HUES6 (cell line): Measurements from ENCODE around the gene PRTN3.
"Not testable (repeated sequence)": the region's sequence is repeated elsewhere in the genome, so short reads cannot be mapped to it uniquely, and the experiment has no call there.

Source experiments
- H3K27ac ChIP-seq: 2 replicates; pipeline ENCODE4 v1.7.0; 2013; ENCODE audit warnings: low read depth, mild to moderate bottlenecking, low read length, inconsistent platforms
- H3K27me3 ChIP-seq: 2 replicates; pipeline ENCODE4 v1.6.1; 2013; ENCODE audit warnings: low read length; ENCODE audit not compliant: control insufficient read depth, insufficient read depth
- H3K36me3 ChIP-seq: 2 replicates; pipeline ENCODE4 v1.6.1; 2013; ENCODE audit warnings: low read length; ENCODE audit not compliant: control insufficient read depth, insufficient read depth
- H3K4me1 ChIP-seq: 2 replicates; pipeline ENCODE4 v1.6.1; 2013; ENCODE audit warnings: low read length; ENCODE audit not compliant: control insufficient read depth, insufficient read depth
- H3K4me3 ChIP-seq: 2 replicates; pipeline ENCODE4 v1.5.1; 2013; ENCODE audit warnings: low read depth, low read length
- H3K9ac ChIP-seq: one replicate; pipeline ENCODE4 v1.6.1; 2013; ENCODE audit warnings: mild to moderate bottlenecking, low read length
- H3K9me3 ChIP-seq: 2 replicates; pipeline ENCODE4 v1.6.1; 2013; ENCODE audit warnings: low read depth, low read length; ENCODE audit not compliant: control insufficient read depth, insufficient read depth

Gene PRTN3

DNA sequence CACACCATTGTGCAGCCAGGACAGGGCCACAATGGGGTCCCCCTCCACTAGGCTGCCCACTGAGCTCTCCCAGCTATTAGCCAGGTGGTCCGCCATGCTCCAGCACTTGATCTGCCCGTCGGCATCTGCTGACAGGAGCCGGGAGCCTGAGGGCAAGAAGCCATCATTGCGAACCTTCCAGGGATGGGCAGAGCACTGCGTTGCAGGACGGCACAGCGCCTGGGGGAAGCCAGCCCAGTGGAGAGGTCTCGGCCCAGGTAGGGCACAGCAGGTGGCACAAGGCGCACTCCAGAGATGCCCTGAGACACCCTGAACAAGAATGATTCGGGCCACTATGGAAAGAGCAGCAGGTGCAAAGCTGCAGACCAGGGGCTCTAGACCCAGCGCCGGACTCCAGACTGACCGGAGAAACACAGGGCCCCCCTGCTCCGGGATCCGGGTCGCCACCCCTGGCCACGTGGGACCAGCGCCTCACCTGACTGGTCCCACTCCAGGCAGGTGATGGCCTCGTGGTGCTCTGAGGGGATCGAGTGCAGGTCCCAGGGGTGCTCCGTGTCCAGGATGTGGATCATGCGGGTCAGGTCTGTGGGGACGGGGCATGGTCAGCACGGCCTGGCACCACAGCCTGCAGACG, 49.0 kb downstream of the PRTN3 start:
- Histone ChIP-seq H3K9ac (no peak overlapping the region), H3K27me3 (no peaks in the 10 kb centered on the region), H3K4me3 (no peak overlapping the region), H3K27ac (no peak overlapping the region), H3K36me3 (peaks cover 52% of the 10 kb centered on the region), H3K4me1 (no peaks in the 10 kb centered on the region), H3K9me3 (no peaks in the 10 kb centered on the region)

DNA sequence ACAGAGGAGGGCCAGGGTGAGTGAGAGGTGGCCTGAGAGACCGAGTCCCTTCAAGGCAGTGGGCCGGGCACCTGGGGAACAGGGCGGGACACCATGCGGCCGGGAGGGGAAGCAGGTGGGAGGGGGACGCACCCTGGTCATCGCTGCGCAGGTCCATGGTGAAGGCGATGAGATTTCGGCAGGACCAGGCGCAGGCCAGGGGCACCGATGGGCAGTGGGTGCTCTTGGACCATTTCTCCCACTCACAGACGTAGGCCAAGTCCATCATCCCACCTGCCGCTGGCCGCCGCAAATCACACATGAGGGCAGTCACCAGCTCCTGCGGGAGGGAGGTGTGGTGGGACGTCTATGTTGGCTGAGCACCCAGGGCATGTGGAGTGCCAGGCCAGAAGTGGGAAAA, 50.0 kb downstream of the PRTN3 start:
- no peaks in the 10 kb centered on the region for H3K27me3 ChIP-seq
- peaks cover 5% of the 10 kb centered on the region; the same call in 1 of the 2 replicates for H3K4me1 ChIP-seq
- no peak overlapping the region for H3K9ac ChIP-seq
- peaks cover 42% of the 10 kb centered on the region for H3K36me3 ChIP-seq
- H3K4me3 ChIP-seq: no peak overlapping the region
- no peaks in the 10 kb centered on the region for H3K9me3 ChIP-seq
- no peak overlapping the region for H3K27ac ChIP-seq

DNA sequence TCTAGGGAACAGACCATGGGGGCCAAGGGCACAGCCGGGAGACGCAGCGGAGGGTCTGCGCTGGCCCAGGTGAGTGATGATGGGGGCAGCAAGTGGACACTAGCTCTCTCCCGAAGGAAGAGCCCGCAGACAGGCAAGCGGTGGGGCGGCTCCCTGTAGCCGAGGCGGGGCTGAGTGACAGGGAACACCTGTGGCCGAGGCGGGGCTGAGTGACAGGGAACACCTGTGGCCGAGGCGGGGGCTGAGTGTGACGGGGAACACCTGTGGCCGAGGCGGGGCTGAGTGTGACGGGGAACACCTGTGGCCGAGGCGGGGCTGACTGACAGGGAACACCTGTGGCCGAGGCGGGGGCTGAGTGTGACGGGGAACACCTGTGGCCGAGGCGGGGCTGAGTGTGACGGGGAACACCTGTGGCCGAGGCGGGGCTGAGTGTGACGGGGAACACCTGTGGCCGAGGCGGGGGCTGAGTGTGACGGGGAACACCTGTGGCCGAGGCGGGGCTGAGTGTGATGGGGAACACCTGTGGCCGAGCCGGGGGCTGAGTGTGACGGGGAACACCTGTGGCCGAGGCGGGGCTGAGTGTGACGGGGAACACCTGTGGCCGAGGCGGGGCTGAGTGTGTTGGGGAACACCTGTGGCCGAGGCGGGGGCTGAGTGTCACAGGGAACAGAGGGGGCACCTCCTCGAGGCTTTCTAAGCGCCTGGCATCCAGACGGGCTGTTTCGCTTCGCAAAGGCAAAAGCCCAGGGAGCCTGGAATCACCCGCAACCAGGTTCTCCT, 50.8 kb downstream of the PRTN3 start:
- H3K27me3 ChIP-seq, H3K4me1 ChIP-seq, H3K9me3 ChIP-seq, H3K27ac ChIP-seq: not testable (repeated sequence)
- H3K36me3 ChIP-seq: peaks cover 35% of the 10 kb centered on the region
- H3K4me3 ChIP-seq: peak overlapping the region; percentile 92
- peak overlapping the region; percentile 48 for H3K9ac ChIP-seq

DNA sequence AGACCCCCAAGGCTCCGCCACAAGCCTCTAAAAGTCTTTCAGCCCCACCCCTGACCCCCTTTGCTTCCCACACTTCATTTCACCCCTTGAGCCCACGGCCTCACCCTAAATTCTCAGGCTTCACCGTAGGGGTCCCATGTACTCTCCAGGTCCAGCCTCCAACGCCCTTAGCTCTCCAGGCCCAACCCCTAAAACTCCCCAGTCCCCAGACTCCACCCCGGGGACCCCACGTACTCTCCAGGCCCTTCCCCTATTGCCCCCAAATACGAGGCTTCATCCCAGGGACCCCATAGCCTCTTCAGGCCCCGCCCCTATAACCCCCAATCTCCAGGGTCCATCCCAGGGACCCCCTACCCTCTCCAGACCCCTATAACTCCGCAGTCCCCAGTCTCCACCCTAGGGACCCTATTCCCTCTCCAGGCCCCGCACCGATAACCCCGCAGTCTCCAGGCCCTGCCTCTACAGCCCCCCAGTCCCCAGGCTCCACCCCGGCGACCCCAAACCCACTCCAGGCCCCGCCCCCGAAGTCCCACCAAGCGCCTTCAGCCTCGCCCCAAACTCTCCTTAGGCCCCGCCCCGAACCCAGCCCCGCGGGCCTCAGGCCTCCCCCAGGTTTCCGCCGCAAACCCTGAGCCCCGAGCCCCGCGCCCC, 51.6 kb downstream of the PRTN3 start:
- no peaks in the 10 kb centered on the region for H3K27me3 ChIP-seq
- H3K4me3 ChIP-seq: peak overlapping the region; percentile 92
- H3K27ac ChIP-seq: no peak overlapping the region
- H3K4me1 ChIP-seq: peaks cover 5% of the 10 kb centered on the region; the same call in 1 of the 2 replicates
- no peaks in the 10 kb centered on the region for H3K9me3 ChIP-seq
- peaks cover 30% of the 10 kb centered on the region for H3K36me3 ChIP-seq
- H3K9ac ChIP-seq: peak overlapping the region; percentile 48

DNA sequence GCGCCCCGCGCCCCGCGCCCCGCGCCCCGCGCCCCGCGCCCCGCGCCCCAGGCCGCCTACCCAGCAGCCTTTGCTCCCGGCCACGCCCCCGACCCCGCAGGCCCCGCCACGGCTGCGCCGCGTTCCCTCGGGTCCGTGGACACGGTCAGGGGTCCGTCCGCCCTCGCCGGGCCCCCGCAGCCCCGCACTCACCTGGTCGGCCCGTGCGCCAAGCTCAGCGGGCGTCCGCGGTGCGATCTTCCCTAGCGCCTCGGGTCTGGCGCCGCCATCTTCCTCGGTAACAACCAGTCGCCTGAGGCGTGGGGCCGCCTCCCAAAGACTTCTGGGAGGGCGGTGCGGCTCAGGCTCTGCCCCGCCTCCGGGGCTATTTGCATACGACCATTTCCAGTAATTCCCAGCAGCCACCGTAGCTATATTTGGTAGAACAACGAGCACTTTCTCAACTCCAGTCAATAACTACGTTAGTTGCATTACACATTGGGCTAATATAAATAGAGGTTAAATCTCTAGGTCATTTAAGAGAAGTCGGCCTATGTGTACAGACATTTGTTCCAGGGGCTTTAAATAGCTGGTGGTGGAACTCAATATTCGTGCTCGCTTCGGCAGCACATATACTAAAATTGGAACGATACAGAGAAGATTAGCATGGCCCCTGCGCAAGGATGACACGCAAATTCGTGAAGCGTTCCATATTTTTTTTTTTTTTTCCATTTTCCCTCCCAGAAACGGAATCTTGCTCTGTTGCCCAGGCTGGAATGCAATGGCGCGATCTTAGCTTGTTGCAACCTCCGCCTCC, 52.3 kb downstream of the PRTN3 start, which contains the start of the genes MED16 and RNU6-9:
MED16 (minus strand) TSS at position 294 of the 796 bp plus-strand sequence. CDS start 2,056 bp downstream, outside the sequence.
RNU6-9 (plus strand) TSS at position 591 of the 796 bp plus-strand sequence.
- H3K27me3 ChIP-seq: no peaks in the 10 kb centered on the region
- peak within 1 kb of the TSS; percentile 97 for H3K27ac ChIP-seq
- no peaks in the 10 kb centered on the region for H3K9me3 ChIP-seq
- H3K9ac ChIP-seq: peak within 1 kb of the TSS; percentile 91
- peak within 1 kb of the TSS; percentile 92 for H3K4me3 ChIP-seq
- H3K36me3 ChIP-seq: peaks cover 27% of the 10 kb centered on the region
- H3K4me1 ChIP-seq: peaks cover 5% of the 10 kb centered on the region; the same call in 1 of the 2 replicates

DNA sequence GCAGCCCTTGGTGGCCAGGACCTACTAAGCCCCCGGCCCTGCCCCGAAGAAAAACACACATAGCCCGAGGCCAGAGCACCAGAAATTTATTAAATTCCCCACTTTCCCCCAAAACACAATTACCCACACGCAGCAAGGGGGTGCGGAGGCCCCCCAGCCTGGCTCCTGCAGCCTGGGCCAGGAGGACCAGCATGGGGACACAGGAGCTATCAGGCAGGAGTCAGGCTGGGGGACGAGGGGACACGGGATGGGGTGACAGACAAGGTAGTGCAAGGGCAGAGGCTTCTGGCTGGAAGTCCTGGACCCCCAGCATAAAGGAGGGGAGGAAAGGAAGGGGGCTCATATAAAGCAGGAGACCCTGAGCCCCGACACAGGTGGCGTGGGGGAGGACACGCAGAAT, 55.6 kb downstream of the PRTN3 start:
- no peak overlapping the region for H3K27ac ChIP-seq
- no peaks in the 10 kb centered on the region for H3K9me3 ChIP-seq
- H3K4me3 ChIP-seq: no peak overlapping the region
- H3K9ac ChIP-seq: no peak overlapping the region
- H3K4me1 ChIP-seq: peaks cover 15% of the 10 kb centered on the region
- H3K27me3 ChIP-seq: no peaks in the 10 kb centered on the region
- H3K36me3 ChIP-seq: peaks cover 16% of the 10 kb centered on the region

DNA sequence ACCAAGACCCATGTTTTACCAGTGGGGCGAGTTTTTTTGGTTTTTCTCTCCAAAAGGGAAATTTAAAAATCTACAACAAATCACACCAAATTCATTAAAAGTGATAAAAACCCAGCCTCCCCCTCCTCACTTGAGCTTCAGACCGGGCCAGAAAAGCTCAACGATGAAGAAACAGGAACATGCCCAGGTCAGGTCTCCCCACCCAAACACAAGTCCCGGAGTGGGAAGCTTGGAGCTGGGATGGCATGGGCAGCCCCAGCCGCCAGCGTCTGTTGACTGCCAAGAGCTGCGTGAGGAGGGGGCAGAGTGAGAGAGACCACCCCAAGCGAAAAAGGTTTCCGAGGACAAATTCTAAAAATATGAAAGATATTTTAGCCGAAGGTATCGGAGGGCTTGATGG, 56.2 kb downstream of the PRTN3 start:
- peaks cover 16% of the 10 kb centered on the region for H3K36me3 ChIP-seq

DNA sequence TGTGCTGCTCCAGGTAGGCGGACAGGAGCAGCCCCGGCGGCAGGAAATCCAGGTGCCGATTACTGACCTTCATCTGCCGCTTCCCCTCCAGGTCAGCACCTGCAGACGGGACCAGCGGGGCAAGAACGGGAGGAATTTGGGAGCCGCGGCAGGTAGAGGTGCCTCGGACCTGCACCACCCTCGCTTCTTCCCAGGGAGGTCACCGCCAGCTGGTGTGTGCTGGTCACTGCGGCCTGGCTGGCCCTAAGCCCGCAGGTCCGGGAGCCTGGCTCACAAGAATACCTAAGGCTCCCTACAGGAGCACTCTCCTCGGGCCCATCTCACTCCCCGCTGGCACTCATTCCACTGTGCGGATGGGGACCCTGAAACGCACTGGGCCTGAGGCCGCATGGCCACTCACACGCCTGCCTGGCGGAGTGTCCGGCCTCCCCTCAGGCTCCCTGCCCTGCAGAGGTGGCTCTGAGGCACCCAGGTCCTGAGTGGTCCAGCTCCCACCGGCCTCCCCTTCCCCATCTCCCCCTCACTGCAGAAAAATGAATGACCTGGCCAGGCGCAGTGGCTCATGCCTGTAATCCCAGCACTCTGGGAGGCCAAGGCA, 56.7 kb downstream of the PRTN3 start:
- Histone ChIP-seq H3K9me3 (no peaks in the 10 kb centered on the region), H3K27ac (no peak overlapping the region), H3K4me1 (peaks cover 15% of the 10 kb centered on the region), H3K9ac (no peak overlapping the region), H3K36me3 (peaks cover 16% of the 10 kb centered on the region), H3K4me3 (no peak overlapping the region), H3K27me3 (no peaks in the 10 kb centered on the region)

More for the DNA sequence above, 56.2 kb downstream of the PRTN3 start:
- peaks cover 15% of the 10 kb centered on the region for H3K4me1 ChIP-seq
- H3K4me3 ChIP-seq: no peak overlapping the region
- no peaks in the 10 kb centered on the region for H3K27me3 ChIP-seq
- H3K9me3 ChIP-seq: no peaks in the 10 kb centered on the region
- no peak overlapping the region for H3K27ac ChIP-seq
- no peak overlapping the region for H3K9ac ChIP-seq
